GM23338 (cell line): Measurements from ENCODE around the gene COL4A1. TPM values are rescaled to one million over a fixed set of nuclear protein-coding genes. Genes with fewer than 3 reads are reported as not detected.

Experiments
- ATAC-seq: fragments of 200-7000 bp; cut with Tn5 transposase; 3 replicates; pipeline ENCODE4 v1.9.1; 2020
- DNase-seq: peaks from one replicate; pipeline ENCODE4 v3.0.0-alpha.2; 2015; ENCODE audit warnings: low spot score
- H2AFZ ChIP-seq: fragments of 200-600 bp; sonication (generic); 2 replicates; pipeline ENCODE4 v1.8.0; 2016; ENCODE audit warnings: antibody characterized with exemption, mild to moderate bottlenecking, moderate library complexity
- H3F3A ChIP-seq: fragments of 200-600 bp; sonication (generic); replicated peaks from 2 replicates; pipeline ENCODE4 v1.8.0; 2017; ENCODE audit warnings: antibody characterized with exemption, mixed run types, low read depth
- H3K27ac ChIP-seq: fragments of 200-600 bp; sonication (generic); 2 replicates; pipeline ENCODE4 v1.6.1; 2016; ENCODE audit warnings: low read depth
- H3K27me3 ChIP-seq: fragments of 200-600 bp; sonication (generic); 2 replicates; pipeline ENCODE4 v1.8.0; 2016; ENCODE audit warnings: mild to moderate bottlenecking, mixed run types, moderate library complexity; ENCODE audit not compliant: insufficient read depth
- H3K36me3 ChIP-seq: fragments of 200-600 bp; sonication (generic); 2 replicates; pipeline ENCODE4 v1.8.0; 2016; ENCODE audit warnings: mild to moderate bottlenecking; ENCODE audit not compliant: insufficient read depth
- H3K4me1 ChIP-seq: fragments of 200-600 bp; sonication (generic); 2 replicates; pipeline ENCODE4 v1.8.0; 2016; ENCODE audit warnings: mild to moderate bottlenecking, moderate library complexity; ENCODE audit not compliant: insufficient read depth
- H3K4me2 ChIP-seq: fragments of 200-600 bp; sonication (generic); 2 replicates; pipeline ENCODE4 v1.7.1; 2017; ENCODE audit warnings: mixed run types
- H3K4me3 ChIP-seq: fragments of 200-600 bp; sonication (generic); 2 replicates; pipeline ENCODE4 v1.6.1; 2016; ENCODE audit warnings: mixed run types
- H3K79me2 ChIP-seq: fragments of 200-600 bp; sonication (generic); replicated peaks from 2 replicates; pipeline ENCODE4 v1.8.0; 2017; ENCODE audit warnings: mild to moderate bottlenecking; ENCODE audit not compliant: insufficient read depth
- H3K9me2 ChIP-seq: fragments of 200-600 bp; sonication (generic); 2 replicates; pipeline ENCODE4 v1.8.0; 2017; ENCODE audit not compliant: insufficient read depth
- H4K20me1 ChIP-seq: fragments of 200-600 bp; sonication (generic); replicated peaks from 2 replicates; pipeline ENCODE4 v1.8.0; 2017; ENCODE audit warnings: mild to moderate bottlenecking; ENCODE audit not compliant: insufficient read depth
- H3K27ac Mint-ChIP-seq: 2 replicates; pipeline ENCODE4 v1.8.0; 2020; ENCODE audit warnings: inconsistent platforms, mild to moderate bottlenecking, moderate library complexity, mixed read lengths
- H3K27me3 Mint-ChIP-seq: 3 replicates; pipeline ENCODE4 v1.8.0; 2022; ENCODE audit warnings: low read depth, mild to moderate bottlenecking, moderate library complexity, mixed read lengths, inconsistent platforms; ENCODE audit not compliant: insufficient read depth, poor library complexity
- H3K36me3 Mint-ChIP-seq: 3 replicates; pipeline ENCODE4 v1.8.0; 2021; ENCODE audit warnings: low read depth, mild to moderate bottlenecking, inconsistent platforms, moderate library complexity, mixed read lengths
- H3K4me1 Mint-ChIP-seq: 3 replicates; pipeline ENCODE4 v1.8.0; 2020; ENCODE audit warnings: mild to moderate bottlenecking, inconsistent platforms, mixed read lengths
- H3K4me3 Mint-ChIP-seq: 3 replicates; pipeline ENCODE4 v1.8.0; 2021; ENCODE audit warnings: moderate library complexity, mild to moderate bottlenecking, inconsistent platforms, mixed read lengths
- H3K9me3 Mint-ChIP-seq: 3 replicates; pipeline ENCODE4 v1.8.0; 2020; ENCODE audit warnings: moderate library complexity, mild to moderate bottlenecking, inconsistent platforms, mixed read lengths
- CREB1 ChIP-seq: fragments of 250-450 bp; sonication (Bioruptor Pico); IDR thresholded peaks from 2 replicates; pipeline ENCODE4 v1.5.0; 2020; ENCODE audit warnings: low read depth, mild to moderate bottlenecking, moderate library complexity
- CTCF ChIP-seq, 2 experiments: fragments of 200-600 bp in 1 of 2; sonication (generic) in 1 of 2; conservative IDR thresholded peaks; 2 replicates each; pipeline versions ENCODE4 v1.5.1 to v1.6.1; 2016 to 2017; ENCODE audit warnings: antibody characterized with exemption in 2 of 2, low read depth in 2 of 2, mild to moderate bottlenecking in 2 of 2, moderate library complexity in 1 of 2
- ETS1 ChIP-seq: IDR thresholded peaks from 2 replicates; pipeline ENCODE4 v1.6.1; 2016; ENCODE audit warnings: antibody characterized with exemption
- EZH2 ChIP-seq: fragments of 200-600 bp; sonication (generic); IDR thresholded peaks from one replicate; pipeline ENCODE4 v1.8.0; 2017; ENCODE audit warnings: antibody characterized with exemption, mild to moderate bottlenecking, low read depth; ENCODE audit not compliant: unreplicated experiment
- JUNB ChIP-seq: IDR thresholded peaks from one replicate; pipeline ENCODE4 v1.6.1; 2016; ENCODE audit warnings: antibody characterized with exemption; ENCODE audit not compliant: unreplicated experiment
- NANOG ChIP-seq: IDR thresholded peaks from 2 replicates; pipeline ENCODE4 v1.6.1; 2016; ENCODE audit warnings: antibody characterized with exemption, borderline replicate concordance
- POLR2AphosphoS5 ChIP-seq: IDR thresholded peaks from 2 replicates; pipeline ENCODE4 v1.6.1; 2016; ENCODE audit warnings: antibody characterized with exemption, low read depth
- STAT1 ChIP-seq: IDR thresholded peaks from one replicate; pipeline ENCODE4 v1.6.1; 2016; ENCODE audit warnings: antibody characterized with exemption; ENCODE audit not compliant: unreplicated experiment
- ZNF114 ChIP-seq: fragments of 250-450 bp; sonication (Bioruptor Pico); IDR thresholded peaks from 2 replicates; pipeline ENCODE4 v1.5.0; 2020; ENCODE audit warnings: mild to moderate bottlenecking, moderate library complexity
- ZNF331 ChIP-seq: fragments of 250-450 bp; sonication (Bioruptor Pico); IDR thresholded peaks from 2 replicates; pipeline ENCODE4 v1.5.0; 2020; ENCODE audit warnings: low read depth, mild to moderate bottlenecking, moderate library complexity
- polyA plus RNA-seq: library from polyadenylated mRNA; unstranded; fragments of >200 nt; fragmentation: Nextera tagmentation; extraction: Ambion mirVana; gene quantifications from 2 replicates; pipeline ENCODE4 v1.2.1, GENCODE V29; 2016
- total RNA-seq: library from RNA; depleted of rRNA; stranded (reverse); fragments of >200 nt; shearing (Covaris generic); gene quantifications from 2 replicates; pipeline ENCODE4 v1.2.3, GENCODE V29; 2014
- TF ChIP-seq, protein P1 (sequence below): fragments of 250-450 bp; sonication (Bioruptor Pico); IDR thresholded peaks from 2 replicates; pipeline ENCODE4 v1.5.0; 2020; ENCODE audit warnings: mild to moderate bottlenecking, moderate library complexity
- TF ChIP-seq, protein P2 (sequence below): IDR thresholded peaks from one replicate; pipeline ENCODE4 v1.6.1; 2018; ENCODE audit warnings: antibody characterized with exemption; ENCODE audit not compliant: unreplicated experiment

The COL4A1 gene
- total and polyA plus RNA-seq, 2 experiments from 2014 or later: 39.1 to 110 TPM

DNA sequence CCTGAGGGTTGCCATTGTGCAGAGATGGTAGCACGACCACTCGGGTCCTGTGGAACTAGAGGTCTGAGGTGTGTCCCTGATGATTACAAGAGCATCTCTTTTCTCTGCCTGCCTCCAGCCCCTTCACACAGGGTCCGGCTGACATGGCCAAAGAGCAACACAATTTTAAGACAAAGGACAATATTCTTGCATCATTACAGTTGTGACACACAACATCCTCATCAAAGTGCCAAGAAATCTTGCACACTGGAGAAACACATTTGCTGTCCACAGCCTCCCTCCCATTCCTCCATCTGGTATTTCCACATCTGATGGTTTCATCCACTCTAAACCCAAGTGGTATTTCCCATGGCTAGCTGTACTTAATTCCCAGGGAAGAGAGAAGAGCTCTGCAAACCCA lies 12.8 kb downstream of the COL4A1 start:
- H3F3A ChIP-seq: no peaks in the 10 kb centered on the region
- peaks cover 7% of the 10 kb centered on the region for H3K27me3 Mint-ChIP-seq
- no peaks in the 10 kb centered on the region for H3K36me3 ChIP-seq
- no peak overlapping the region for H3K27ac ChIP-seq
- no peaks in the 10 kb centered on the region for H3K27me3 ChIP-seq
- ATAC-seq: no peak
- no peaks in the 10 kb centered on the region; the same call in 1 of the 2 replicates for H4K20me1 ChIP-seq
- peaks cover 12% of the 10 kb centered on the region for H3K4me1 ChIP-seq
- no peak overlapping the region for H3K27ac Mint-ChIP-seq
- no peaks in the 10 kb centered on the region; the same call in 1 of the 2 replicates for H3K9me2 ChIP-seq
- H3K4me2 ChIP-seq: no peak overlapping the region
- TF ChIP-seq NANOG (no peak), POLR2AphosphoS5 (no peak), ETS1 (no peak), CREB1 (CRISPR knock-in tag) (no peak), STAT1 (no peak), JUNB (no peak), CTCF (conservative IDR thresholded peaks at IDR 0.05; ENCODE audit: low read depth in 2 of 2) (no peak), ZNF114 (CRISPR knock-in tag) (no peak), ZNF331 (CRISPR knock-in tag) (no peak), EZH2 (no peak)
- TF ChIP-seq, protein P1, sequence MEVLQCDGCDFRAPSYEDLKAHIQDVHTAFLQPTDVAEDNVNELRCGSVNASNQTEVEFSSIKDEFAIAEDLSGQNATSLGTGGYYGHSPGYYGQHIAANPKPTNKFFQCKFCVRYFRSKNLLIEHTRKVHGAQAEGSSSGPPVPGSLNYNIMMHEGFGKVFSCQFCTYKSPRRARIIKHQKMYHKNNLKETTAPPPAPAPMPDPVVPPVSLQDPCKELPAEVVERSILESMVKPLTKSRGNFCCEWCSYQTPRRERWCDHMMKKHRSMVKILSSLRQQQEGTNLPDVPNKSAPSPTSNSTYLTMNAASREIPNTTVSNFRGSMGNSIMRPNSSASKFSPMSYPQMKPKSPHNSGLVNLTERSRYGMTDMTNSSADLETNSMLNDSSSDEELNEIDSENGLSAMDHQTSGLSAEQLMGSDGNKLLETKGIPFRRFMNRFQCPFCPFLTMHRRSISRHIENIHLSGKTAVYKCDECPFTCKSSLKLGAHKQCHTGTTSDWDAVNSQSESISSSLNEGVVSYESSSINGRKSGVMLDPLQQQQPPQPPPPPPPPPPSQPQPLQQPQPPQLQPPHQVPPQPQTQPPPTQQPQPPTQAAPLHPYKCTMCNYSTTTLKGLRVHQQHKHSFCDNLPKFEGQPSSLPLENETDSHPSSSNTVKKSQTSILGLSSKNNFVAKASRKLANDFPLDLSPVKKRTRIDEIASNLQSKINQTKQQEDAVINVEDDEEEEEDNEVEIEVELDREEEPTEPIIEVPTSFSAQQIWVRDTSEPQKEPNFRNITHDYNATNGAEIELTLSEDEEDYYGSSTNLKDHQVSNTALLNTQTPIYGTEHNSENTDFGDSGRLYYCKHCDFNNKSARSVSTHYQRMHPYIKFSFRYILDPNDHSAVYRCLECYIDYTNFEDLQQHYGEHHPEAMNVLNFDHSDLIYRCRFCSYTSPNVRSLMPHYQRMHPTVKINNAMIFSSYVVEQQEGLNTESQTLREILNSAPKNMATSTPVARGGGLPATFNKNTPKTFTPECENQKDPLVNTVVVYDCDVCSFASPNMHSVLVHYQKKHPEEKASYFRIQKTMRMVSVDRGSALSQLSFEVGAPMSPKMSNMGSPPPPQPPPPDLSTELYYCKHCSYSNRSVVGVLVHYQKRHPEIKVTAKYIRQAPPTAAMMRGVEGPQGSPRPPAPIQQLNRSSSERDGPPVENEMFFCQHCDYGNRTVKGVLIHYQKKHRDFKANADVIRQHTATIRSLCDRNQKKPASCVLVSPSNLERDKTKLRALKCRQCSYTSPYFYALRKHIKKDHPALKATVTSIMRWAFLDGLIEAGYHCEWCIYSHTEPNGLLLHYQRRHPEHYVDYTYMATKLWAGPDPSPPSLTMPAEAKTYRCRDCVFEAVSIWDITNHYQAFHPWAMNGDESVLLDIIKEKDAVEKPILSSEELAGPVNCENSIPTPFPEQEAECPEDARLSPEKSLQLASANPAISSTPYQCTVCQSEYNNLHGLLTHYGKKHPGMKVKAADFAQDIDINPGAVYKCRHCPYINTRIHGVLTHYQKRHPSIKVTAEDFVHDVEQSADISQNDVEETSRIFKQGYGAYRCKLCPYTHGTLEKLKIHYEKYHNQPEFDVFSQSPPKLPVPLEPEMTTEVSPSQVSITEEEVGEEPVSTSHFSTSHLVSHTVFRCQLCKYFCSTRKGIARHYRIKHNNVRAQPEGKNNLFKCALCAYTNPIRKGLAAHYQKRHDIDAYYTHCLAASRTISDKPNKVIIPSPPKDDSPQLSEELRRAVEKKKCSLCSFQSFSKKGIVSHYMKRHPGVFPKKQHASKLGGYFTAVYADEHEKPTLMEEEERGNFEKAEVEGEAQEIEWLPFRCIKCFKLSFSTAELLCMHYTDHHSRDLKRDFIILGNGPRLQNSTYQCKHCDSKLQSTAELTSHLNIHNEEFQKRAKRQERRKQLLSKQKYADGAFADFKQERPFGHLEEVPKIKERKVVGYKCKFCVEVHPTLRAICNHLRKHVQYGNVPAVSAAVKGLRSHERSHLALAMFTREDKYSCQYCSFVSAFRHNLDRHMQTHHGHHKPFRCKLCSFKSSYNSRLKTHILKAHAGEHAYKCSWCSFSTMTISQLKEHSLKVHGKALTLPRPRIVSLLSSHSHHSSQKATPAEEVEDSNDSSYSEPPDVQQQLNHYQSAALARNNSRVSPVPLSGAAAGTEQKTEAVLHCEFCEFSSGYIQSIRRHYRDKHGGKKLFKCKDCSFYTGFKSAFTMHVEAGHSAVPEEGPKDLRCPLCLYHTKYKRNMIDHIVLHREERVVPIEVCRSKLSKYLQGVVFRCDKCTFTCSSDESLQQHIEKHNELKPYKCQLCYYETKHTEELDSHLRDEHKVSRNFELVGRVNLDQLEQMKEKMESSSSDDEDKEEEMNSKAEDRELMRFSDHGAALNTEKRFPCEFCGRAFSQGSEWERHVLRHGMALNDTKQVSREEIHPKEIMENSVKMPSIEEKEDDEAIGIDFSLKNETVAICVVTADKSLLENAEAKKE: no peak
- TF ChIP-seq, protein P2, sequence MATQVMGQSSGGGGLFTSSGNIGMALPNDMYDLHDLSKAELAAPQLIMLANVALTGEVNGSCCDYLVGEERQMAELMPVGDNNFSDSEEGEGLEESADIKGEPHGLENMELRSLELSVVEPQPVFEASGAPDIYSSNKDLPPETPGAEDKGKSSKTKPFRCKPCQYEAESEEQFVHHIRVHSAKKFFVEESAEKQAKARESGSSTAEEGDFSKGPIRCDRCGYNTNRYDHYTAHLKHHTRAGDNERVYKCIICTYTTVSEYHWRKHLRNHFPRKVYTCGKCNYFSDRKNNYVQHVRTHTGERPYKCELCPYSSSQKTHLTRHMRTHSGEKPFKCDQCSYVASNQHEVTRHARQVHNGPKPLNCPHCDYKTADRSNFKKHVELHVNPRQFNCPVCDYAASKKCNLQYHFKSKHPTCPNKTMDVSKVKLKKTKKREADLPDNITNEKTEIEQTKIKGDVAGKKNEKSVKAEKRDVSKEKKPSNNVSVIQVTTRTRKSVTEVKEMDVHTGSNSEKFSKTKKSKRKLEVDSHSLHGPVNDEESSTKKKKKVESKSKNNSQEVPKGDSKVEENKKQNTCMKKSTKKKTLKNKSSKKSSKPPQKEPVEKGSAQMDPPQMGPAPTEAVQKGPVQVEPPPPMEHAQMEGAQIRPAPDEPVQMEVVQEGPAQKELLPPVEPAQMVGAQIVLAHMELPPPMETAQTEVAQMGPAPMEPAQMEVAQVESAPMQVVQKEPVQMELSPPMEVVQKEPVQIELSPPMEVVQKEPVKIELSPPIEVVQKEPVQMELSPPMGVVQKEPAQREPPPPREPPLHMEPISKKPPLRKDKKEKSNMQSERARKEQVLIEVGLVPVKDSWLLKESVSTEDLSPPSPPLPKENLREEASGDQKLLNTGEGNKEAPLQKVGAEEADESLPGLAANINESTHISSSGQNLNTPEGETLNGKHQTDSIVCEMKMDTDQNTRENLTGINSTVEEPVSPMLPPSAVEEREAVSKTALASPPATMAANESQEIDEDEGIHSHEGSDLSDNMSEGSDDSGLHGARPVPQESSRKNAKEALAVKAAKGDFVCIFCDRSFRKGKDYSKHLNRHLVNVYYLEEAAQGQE: no peak
- H3K4me3 ChIP-seq: no peak overlapping the region
- H3K4me3 Mint-ChIP-seq: no peak overlapping the region
- peaks cover 19% of the 10 kb centered on the region for H3K4me1 Mint-ChIP-seq
- no peaks in the 10 kb centered on the region; the same call in 2 of the 3 replicates for H3K9me3 Mint-ChIP-seq
- H3K79me2 ChIP-seq: peaks cover 39% of the 10 kb centered on the region
- DNase-seq: no peak
- no peak overlapping the region for H2AFZ ChIP-seq
- H3K36me3 Mint-ChIP-seq: peaks cover 3% of the 10 kb centered on the region; the same call in 1 of the 3 replicates
